Stimulated activated CD8-positive, alpha-beta memory T cell treated with anti-CD3 and anti-CD28 coated beads, Interleukin-15, amount 100 ng/mL, for 48 hours (primary cell): Measurements from ENCODE around the gene TUBB6.

Experiments used
- DNase-seq, 2 donors: peaks; one replicate each; pipeline ENCODE4 v3.0.0-alpha.2; 2020; ENCODE audit warnings: low read depth in 2 of 2

Gene TUBB6

GRCh38 chr18:12291161-12291560 lies 16.9 kb upstream of the TUBB6 start:
- no peak for DNase-seq

- DNase-seq: no peak
Observed at GRCh38 chr18:12291690-12292089, 16.4 kb upstream of the TUBB6 start.

- no peak for DNase-seq
Observed at GRCh38 chr18:12293831-12294230, 14.2 kb upstream of the TUBB6 start.

- no peak for DNase-seq
Observed at GRCh38 chr18:12295389-12296086, 12.5 kb upstream of the TUBB6 start.

- DNase-seq: no peak
Observed at GRCh38 chr18:12296087-12296403, 12.0 kb upstream of the TUBB6 start.

GRCh38 chr18:12296457-12296856 lies 11.6 kb upstream of the TUBB6 start:
- DNase-seq: no peak

GRCh38 chr18:12299862-12300261 lies 8.2 kb upstream of the TUBB6 start:
- no peak for DNase-seq

- no peak for DNase-seq
Observed at GRCh38 chr18:12301263-12302005, 6.6 kb upstream of the TUBB6 start.

- no peak for DNase-seq
Observed at GRCh38 chr18:12302391-12303147, 5.5 kb upstream of the TUBB6 start.

- no peak for DNase-seq
Observed at GRCh38 chr18:12304351-12305210, 3.5 kb upstream of the TUBB6 start.

GRCh38 chr18:12305211-12305610 lies 2.8 kb upstream of the TUBB6 start:
- DNase-seq: no peak

- DNase-seq: no peak
Observed at GRCh38 chr18:12305930-12306629, 2.0 kb upstream of the TUBB6 start.

- DNase-seq: no peak
Observed at GRCh38 chr18:12306752-12307700, 1.0 kb upstream of the TUBB6 start.

GRCh38 chr18:12308386-12309100 lies 502 bp downstream of the TUBB6 start:
- peak in 1 of 2 donors; percentile 22 for DNase-seq

- DNase-seq: no peak
Observed at GRCh38 chr18:12309683-12310198, 1.7 kb downstream of the TUBB6 start.

GRCh38 chr18:12310762-12311161 lies 2.7 kb downstream of the TUBB6 start:
- no peak for DNase-seq

GRCh38 chr18:12312976-12313375 lies 4.9 kb downstream of the TUBB6 start:
- no peak for DNase-seq

GRCh38 chr18:12313530-12314245 lies 5.6 kb downstream of the TUBB6 start:
- DNase-seq: no peak
